ENCODE results near the gene JAK3. TPM values are rescaled to one million over a fixed set of nuclear protein-coding genes. Genes with fewer than 3 reads are reported as not detected.
"Not testable (repeated sequence)": the region's sequence is repeated elsewhere in the genome, so short reads cannot be mapped to it uniquely, and the experiment has no call there.

JAK3 gene
- total and polyA plus RNA-seq, 7 donors, result 0.46 to 22.0 (median 1.4) TPM

DNA sequence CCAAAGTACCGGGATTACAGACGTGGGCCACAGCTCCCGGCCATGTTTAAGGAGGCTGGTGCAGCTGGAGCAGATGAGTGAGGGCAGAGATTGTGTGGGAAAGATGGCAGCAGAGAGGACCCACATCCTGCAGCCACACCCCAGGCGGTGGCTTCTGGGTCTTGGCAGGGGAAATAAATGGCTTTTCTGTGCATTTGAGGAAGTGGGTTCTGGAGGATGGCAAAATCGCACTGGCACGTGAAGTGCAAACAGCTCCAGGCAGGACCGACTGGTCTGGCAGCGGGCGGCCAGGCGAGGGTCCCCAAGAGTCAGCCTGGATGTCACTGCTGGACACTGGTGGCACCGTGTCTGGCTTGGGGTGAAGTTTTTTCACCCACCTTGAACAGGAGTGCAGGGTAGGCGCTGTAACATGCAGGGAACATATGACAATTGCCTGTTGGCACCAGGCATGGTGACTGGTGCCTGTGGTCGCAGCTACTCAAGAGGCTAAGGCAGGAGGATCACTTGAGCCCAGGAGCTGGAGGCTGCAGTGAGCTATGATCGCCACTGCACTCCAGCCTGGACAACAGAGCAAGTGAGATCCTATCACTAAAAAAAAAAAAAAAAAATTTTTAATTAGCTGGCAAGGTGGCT lies 44.4 kb downstream of the JAK3 start:
- H3K27me3 ChIP-seq, result peaks cover 0 to 15% (median 4%) of the 10 kb centered on the region in 3 donors

GRCh38 chr19:17802137-17802858 lies 45.5 kb downstream of the JAK3 start:
- no peak for TF ChIP-seq POLR2A (IDR thresholded peaks at IDR 0.05)
- TF ChIP-seq EP300 (IDR thresholded peaks at IDR 0.05), result no peak
- TF ChIP-seq CTCF (IDR thresholded peaks at IDR 0.05), result no peak
- TF ChIP-seq POLR2AphosphoS5 (IDR thresholded peaks at IDR 0.05), result no peak
- DNase-seq, result no peak
- no peaks in the 10 kb centered on the region for H3K36me3 ChIP-seq
- no peak overlapping the region for H3K27ac ChIP-seq
- no peaks in the 10 kb centered on the region for H3K4me1 ChIP-seq
- H3K27me3 ChIP-seq, result peaks cover 0 to 19% (median 0%) of the 10 kb centered on the region in 3 donors
- WGBS, 2 donors, result 76 to 84% methylated on average over 12 of the region's 12 CpGs
- H3K9me3 ChIP-seq, result no peaks in the 10 kb centered on the region
- intact Hi-C loops (cut with DNase I), result no loop called here
- H3K4me3 ChIP-seq, result no peak overlapping the region

More for the DNA sequence above, 44.4 kb downstream of the JAK3 start:
- TF ChIP-seq CTCF (IDR thresholded peaks at IDR 0.05) (no peak), EP300 (IDR thresholded peaks at IDR 0.05) (no peak), POLR2AphosphoS5 (IDR thresholded peaks at IDR 0.05) (no peak), POLR2A (IDR thresholded peaks at IDR 0.05) (no peak)
- Histone ChIP-seq H3K4me3 (no peak overlapping the region), H3K36me3 (no peaks in the 10 kb centered on the region), H3K9me3 (no peaks in the 10 kb centered on the region), H3K4me1 (no peaks in the 10 kb centered on the region), H3K27ac (no peak overlapping the region)
- WGBS, 2 donors, result 44 to 61% methylated on average over 14 of the region's 14 CpGs
- DNase-seq, result no peak
- intact Hi-C loops (cut with DNase I), result no loop called here

DNA sequence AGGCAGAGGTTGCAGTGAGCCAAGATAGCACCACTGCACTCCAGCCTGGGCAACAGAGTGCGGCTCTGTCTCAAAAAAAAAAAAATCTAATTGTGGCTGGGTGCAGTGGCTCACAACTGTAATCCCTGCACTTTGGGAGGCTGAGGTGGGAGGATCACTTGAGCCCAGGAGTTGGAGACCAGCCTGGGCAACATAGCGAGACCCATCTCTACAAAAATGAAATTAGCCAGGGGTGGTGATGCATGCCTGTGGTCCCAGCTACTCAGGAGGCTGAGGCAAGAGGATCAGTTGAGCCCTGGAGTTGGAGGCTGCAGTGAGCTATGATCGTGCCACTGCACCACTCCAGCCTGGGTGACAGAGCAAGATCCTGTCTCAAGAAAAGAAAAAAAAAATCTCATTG lies 49.2 kb downstream of the JAK3 start:
- H3K27ac ChIP-seq; H3K4me3 ChIP-seq; H3K36me3 ChIP-seq; H3K9me3 ChIP-seq; H3K4me1 ChIP-seq; DNase-seq; intact Hi-C loops (cut with DNase I): not testable (repeated sequence)
- WGBS, 2 donors, result 78 to 94% methylated on average over 3 of the region's 3 CpGs
- peaks cover 18 to 56% (median 28%) of the 10 kb centered on the region in 3 donors for H3K27me3 ChIP-seq

- H3K27me3 ChIP-seq, result peaks cover 18 to 57% (median 31%) of the 10 kb centered on the region in 3 donors
- intact Hi-C loops (cut with DNase I), result no loop called here
- no peak for TF ChIP-seq POLR2AphosphoS5 (IDR thresholded peaks at IDR 0.05)
- no peak for TF ChIP-seq CTCF (IDR thresholded peaks at IDR 0.05)
- TF ChIP-seq POLR2A (IDR thresholded peaks at IDR 0.05), result no peak
- TF ChIP-seq EP300 (IDR thresholded peaks at IDR 0.05), result no peak
- peaks cover 0 to 6% (median 0%) of the 10 kb centered on the region in 4 donors for H3K4me1 ChIP-seq
- H3K36me3 ChIP-seq, result no peaks in the 10 kb centered on the region
- no peaks in the 10 kb centered on the region for H3K9me3 ChIP-seq
- H3K27ac ChIP-seq, result peak overlapping the region in 1 of 4 donors; percentile 26
- 13 to 61% methylated on average over 11 of the region's 11 CpGs for WGBS, 2 donors
- no peak overlapping the region for H3K4me3 ChIP-seq
- DNase-seq, result no peak
Observed at GRCh38 chr19:17797424-17798201, 50.2 kb downstream of the JAK3 start.
